DMS153 treated with DMSO at 0.1 percent for 48 hours (cell line): ENCODE data around the gene HES7.
"Not testable (repeated sequence)": the region's sequence is repeated elsewhere in the genome, so short reads cannot be mapped to it uniquely, and the experiment has no call there.

Experiments used
- DNase-seq: peaks from one replicate; lab custom pipeline; 2025; ENCODE audit not compliant: unreplicated experiment; lab: John Stamatoyannopoulos, UW

The HES7 gene

DNA sequence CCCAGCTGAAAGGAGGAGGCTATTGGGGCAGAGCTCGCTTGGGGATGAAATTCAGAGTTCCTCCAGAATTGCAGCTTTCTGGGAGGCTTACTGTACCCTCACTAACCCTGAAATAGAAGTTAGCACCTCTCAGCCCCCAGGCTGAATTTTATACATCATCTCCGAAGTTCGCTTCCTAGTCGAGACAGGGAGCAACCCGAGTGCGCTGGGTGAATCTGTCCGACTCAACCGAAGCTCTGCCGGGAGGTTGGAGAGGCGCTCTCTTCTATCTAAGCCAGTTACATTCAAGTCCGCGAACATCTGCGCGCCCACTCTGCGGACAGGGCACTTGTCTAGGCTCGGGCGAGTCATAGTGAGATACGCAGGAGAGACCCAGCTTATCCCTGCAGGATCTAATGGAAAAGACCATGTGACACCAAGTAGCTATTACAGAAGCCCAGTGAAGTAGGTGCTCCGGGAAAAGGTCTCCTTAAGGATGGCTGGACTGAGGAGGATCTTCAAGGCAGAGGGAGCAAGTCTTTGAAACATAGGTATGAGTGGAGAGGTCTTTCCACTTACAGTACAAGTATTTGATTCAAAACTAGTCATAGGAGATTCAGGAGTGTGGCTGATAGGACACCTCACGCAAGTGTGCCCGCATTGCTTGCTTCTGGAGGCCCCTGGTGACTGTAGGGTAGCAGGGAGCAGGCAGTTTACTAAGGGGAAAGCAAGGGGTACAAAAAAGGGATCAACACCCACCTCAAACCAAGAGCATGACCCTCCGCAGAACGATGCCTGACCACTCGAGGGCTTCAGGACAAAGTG lies 646 bp upstream of the HES7 start:
- no peak for DNase-seq

DNA sequence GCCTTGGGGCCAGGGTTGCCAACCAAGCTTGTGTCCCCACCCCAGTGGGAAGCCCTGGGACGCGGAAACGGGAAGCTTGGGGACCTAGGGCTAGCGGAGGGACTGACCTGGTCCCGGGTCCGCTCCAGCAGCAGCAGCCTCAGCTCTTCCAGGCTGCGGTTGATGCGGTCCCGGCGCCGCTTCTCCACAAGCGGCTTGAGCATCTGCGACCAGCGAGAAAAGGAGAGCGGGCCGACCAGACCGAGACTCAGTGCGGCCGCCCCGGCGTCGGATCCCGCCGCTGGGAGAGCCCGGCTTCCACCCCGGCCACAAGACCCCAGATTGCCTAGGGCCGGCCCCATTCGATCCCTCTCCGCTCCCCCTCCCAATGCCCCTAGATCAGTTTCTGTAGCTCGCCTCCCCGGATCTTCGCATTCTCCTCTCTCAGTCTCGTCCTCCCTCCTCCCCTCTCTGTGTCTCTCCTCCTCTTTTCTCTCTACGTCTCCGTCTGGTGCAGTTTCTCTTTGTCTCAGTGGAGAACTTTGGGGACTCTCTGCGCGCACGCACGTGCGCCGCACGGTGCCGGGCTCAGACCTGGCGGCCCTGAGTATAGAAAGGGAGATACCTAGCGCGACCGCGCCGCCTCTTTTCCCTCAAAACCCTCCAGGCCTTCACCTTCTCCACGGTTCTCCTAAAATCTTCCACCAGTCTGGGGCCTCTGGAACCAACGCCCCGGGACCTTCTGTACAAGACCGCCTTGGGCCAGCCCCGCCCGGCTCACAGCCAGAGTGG lies 797 bp downstream of the HES7 start:
- no peak for DNase-seq

GRCh38 chr17:8122422-8122923 lies 1.4 kb downstream of the HES7 start:
- no peak for DNase-seq

DNA sequence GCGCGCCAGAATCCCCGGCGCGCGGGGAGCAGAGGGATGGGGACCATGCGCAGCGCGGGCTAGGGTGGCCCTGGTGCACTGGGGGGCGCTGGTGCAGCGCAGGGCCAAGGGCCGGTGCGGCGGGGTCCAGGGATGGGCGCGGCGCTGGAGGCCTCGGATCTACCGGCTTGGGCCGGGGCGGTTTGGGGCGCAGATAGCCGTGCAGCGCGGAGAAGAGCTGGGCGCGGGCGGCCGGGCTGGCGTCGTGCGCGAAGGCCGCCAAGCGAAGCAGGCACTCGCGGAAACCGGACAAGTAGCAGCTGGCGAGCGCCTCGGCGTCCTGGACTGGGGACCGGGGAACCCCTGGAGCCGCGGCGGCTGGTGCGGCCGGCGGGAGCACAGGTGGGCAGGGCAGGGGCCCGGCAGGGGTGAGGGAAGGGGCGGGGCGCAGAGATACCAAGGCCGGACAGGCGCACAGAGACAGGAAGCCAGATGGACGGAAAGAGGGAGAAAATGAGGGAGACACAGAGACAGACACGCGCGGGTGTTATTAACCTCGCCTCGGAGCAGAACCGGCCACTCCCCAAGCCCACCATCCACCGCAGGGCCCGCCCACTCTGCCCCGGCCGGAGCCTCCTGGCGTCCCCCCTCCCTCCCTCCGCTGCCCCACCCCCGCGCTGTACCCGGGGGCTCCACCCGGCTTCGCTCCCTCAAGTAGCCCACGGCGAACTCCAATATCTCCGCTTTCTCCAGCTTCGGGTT lies 2.1 kb downstream of the HES7 start:
- no peak for DNase-seq

GRCh38 chr17:8121407-8121680 lies 2.6 kb downstream of the HES7 start:
- no peak for DNase-seq

DNA sequence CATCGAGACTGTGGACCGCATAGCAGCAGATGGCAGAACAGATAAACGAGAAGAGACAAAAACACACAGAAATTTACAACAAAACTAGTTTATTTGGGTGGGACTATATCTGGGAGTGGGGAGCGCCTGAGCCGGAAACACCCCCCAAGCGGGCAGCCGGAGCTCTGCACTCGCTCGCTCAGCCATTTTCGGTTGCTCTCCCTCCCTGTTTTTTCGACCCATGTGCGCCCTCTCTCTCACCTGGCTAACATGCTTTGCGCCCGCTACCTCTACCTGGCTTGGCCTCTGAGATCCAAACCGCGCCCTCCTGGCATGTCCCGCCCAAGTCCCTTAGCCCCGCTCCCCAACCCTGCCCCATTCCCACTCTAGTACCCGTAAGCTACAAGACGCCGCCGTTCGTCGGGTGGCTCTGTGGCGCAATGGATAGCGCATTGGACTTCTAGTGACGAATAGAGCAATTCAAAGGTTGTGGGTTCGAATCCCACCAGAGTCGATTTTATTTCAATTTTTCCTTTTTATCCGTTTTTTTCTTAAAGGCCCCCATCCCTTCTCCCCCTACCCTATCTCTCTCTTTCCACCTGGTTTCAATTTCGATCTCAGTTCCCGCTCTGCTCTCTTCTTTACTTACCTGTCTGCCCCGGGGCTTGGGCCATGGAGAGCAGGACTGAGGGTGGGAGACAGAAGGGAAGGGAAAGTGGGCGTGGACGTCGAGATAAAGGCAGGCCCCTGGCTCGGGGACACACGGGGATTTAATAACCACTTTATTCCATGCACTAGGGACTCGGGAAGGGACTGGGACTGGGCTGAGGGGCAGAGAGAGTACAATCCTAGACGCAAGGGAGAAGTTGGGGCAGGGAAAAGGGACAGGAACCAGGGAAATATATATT lies 3.1 kb downstream of the HES7 start:
- peak; percentile 10 for DNase-seq

GRCh38 chr17:8119581-8120519 lies 4.1 kb downstream of the HES7 start:
- DNase-seq: peak; percentile 42

DNA sequence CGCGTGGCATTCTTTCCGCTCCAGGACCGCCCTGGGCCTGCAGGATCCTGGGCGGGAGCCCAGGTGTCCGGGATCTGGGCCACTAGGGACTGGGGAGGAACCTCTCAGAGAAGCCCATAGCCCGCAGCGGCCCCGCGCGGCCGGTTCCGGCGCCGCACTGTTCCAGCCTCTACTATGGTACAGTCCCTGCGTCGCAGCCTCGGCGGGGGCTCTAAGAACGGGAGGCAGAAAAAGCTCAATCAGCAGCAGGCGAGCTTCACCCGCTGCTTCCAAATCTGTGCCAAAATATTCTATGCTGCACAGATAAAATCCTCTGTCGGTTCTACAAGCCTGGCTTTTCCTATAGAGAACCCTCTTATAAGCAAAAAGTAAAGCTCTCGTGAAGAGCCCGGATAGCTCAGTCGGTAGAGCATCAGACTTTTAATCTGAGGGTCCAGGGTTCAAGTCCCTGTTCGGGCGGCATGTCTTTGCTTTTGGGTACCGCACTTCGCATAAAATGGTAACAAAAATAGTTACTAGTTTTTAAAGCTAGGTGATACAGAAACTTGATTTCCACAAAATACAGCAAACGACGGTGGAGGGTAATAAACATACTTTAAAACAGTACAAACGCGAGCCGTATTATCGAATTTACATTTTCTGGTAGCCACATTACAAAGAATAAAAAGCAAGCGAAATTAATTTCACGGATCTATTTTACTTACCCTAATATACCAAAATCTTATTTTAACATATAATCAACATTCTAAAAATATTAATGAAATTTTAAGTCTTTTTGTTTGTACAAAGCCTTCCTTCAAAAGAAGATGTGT lies 4.9 kb downstream of the HES7 start:
- peak; percentile 29 for DNase-seq

DNA sequence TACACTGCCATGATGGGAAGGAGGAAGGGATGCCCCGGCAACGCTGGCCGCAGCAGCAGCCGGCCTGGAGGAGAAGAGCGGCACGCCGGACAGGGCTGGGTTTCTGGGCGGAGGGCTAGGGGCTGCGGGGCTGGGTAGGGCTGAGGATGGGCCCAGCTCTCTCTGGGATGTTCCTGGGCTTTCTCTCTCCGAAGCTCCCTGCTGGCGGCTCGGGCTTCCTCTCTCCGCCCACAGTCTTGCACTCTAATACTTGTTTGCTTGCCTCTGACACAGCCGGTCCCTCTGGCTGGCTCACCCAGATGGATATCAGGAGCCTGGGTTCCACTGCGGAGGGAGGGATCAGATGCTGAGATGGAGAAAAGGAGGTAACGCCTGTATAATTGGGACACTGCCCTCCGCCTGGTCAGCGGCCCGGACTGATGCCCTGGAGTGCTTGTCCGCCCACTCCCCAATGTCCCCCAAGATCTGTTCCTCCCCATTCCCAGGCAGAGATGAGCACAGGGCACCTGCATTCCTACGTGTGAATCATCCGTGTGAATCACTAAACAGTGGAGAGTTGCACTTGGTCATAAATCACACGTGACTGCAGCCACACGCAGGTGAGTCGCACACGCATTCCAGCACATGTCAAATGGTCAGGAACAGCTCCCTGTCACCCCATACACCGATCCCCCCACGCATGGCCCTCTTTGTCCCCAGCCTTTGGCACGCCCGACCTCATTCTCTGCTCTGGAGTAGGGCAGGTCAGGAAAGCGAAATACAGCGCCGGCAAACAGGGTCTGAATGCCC lies 5.7 kb downstream of the HES7 start, which contains the start of gene ALOXE3:
Gene ALOXE3 (minus strand): TSS at position 535 of the 789 bp plus-strand sequence. CDS start 524 bp downstream, at position 11.
- DNase-seq: no peak

DNA sequence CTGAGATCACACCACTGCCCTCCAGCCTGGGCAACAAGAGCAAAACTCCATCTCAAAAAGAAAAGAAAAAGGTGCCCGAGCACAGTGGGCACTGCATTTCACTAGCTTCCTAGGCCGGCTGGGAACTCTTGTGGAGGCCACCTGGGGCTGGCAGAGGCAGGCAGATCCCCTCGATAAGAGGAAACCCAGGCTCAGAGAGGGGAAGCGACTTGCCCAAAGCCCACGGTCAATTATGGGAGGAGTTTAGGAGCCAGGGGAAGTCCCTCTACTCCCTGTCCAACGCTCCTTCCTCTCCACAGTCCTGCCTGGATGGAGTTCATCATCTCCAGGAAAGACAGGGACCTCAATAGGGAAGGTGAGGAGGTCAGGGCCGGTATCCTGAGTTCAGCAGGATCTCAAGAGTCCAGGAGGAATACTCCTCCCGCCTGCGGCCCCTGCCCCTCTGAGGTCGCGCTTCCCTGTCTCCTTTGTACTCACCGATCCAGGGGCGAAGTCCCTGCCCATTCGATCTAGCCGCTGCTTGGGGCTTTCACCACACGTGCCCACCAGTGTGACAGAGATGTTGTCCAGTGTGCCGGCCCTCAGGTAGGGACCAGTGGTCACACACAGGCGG lies 6.4 kb downstream of the HES7 start:
- no peak for DNase-seq

DNA sequence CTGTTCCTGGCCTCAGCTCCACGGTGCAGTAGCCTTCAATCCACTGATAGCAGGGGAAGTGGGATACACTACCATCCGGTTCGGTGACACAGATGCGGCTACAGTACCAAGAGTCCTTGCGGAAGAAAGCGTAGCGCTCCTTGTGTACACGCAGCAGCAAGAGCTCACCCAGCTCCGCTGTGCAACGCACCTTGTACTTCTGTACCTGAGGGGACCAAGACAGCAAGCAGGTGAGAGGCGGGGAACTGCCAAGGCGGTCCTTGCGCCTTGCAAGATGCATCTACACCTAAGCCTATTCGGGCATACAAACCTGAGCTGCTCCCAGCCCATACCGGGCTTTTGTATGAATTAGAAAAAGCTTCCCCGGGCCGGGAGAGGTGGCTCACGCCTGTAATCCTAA lies 7.1 kb downstream of the HES7 start:
- no peak for DNase-seq

GRCh38 chr17:8110907-8111306 lies 13.0 kb downstream of the HES7 start:
- DNase-seq: no peak

- no peak for DNase-seq
Measured at GRCh38 chr17:8110456-8110804, 13.5 kb downstream of the HES7 start.

DNA sequence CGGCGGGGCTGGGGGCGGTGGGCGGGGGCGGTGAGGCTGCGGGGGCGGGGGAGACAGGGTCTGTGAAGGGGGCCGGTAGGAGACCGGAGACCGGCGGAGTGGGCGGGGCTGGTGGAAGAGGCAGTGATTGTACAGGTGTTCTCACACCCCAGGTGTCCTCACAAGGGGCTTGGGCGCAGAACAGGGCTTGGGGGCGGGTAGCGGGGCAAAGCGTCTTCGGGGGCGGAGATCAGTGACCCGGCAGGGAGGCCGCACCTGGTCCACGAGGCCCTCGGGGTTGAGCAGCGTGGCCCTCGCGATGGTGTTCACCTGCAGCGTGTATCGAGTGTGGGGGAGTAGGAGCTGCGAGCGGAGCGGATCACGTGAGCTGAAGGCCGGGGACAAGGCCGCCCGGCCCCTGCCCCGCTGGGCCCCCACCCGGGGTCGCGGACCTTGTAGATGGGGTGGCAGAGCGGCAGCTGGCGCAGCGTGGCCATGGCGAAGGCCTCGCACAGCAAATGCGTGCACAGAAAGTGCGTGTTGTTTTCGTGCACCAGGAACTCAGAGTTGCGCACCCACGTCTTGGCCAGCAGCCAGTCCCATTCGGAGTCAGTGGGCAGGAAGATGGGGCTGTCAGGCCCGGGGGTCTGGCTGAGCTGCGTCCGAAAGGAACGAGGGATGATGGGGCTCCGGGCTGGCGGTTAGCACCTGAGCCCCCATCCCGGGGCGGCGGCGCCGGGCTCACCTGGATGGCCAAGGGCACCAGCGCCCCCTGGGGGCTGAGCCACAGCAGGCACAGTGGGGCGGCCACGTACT lies 14.0 kb downstream of the HES7 start:
- DNase-seq: no peak

DNA sequence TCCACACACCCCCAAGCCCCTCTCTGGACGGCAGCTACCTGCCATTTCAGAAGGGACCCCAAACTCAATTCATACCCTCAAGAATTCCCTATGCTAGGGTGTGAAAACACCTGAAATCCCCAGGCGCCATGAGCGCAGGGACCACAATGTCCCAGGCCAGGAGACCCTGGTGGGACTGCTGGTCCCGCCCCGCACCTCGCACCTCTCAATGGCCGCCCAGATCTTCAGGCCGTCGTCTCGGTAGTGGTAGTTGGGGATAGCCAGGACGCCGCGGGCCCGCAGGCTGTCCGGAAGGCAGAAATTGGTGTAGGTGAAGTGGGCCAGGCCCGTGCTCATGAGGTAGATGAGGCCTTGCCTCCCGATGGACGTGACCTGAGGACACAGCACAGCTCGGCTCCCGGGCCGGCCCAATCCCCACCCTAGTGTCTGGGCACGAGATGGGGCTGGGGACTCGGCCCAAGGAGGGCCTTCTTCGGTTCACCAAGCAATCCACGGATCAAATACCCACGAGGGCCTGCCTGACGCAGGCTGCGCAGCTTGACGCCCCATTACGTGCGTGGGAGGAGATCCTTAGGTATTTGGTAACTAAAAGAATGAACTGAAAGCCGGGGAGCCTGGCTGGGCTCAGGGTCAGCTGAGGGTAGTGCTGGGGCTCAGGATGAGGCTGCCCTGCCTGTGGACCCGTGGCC lies 14.8 kb downstream of the HES7 start:
- no peak for DNase-seq

GRCh38 chr17:8106980-8107379 lies 16.9 kb downstream of the HES7 start:
- not testable (repeated sequence) for DNase-seq
